Fibroblast of gingiva (primary cell): ENCODE data around the gene CEP19.
A peak's percentile ranks its signal among the peaks of the same experiment; 100 is the strongest.
"Not testable (repeated sequence)": the region's sequence is repeated elsewhere in the genome, so short reads cannot be mapped to it uniquely, and the experiment has no call there.

ENCODE experiments used
- DNase-seq: peaks from one replicate; pipeline ENCODE4 v3.0.0-alpha.2; 2011; ENCODE audit warnings: low read depth

Gene CEP19

GRCh38 chr3:196711838-196712513 is at the start of gene CEP19, which contains the start of gene PIGX:
Gene CEP19, minus strand, starts transcription at chr3:196712250. Its CDS starts 3,593 bp downstream, at chr3:196708657.
Gene PIGX, plus strand, starts transcription at chr3:196712377.
- peak; percentile 80 for DNase-seq

GRCh38 chr3:196757876-196758739 is 46.1 kb upstream of the CEP19 start:
- peak; percentile 42 for DNase-seq

GRCh38 chr3:196756732-196757131 is 44.7 kb upstream of the CEP19 start:
- DNase-seq: no peak

GRCh38 chr3:196754091-196754981 is 42.3 kb upstream of the CEP19 start:
- peak; percentile 45 for DNase-seq

GRCh38 chr3:196753201-196753600 is 41.2 kb upstream of the CEP19 start:
- no peak for DNase-seq

GRCh38 chr3:196749125-196749524 is 37.1 kb upstream of the CEP19 start:
- no peak for DNase-seq

- DNase-seq: not testable (repeated sequence)
Measured at GRCh38 chr3:196743569-196743968, 31.5 kb upstream of the CEP19 start.

GRCh38 chr3:196741249-196741889 is 29.3 kb upstream of the CEP19 start:
- DNase-seq: no peak

GRCh38 chr3:196740481-196741248 is 28.6 kb upstream of the CEP19 start:
- DNase-seq: peak; percentile 67

GRCh38 chr3:196739671-196740480 is 27.8 kb upstream of the CEP19 start, which contains the start of gene PAK2:
Gene PAK2, plus strand, starts transcription at chr3:196739857. Its CDS starts 42,790 bp downstream, at chr3:196782647.
- peak; percentile 90 for DNase-seq

GRCh38 chr3:196737655-196738054 is 25.6 kb upstream of the CEP19 start:
- no peak for DNase-seq

- DNase-seq: peak; percentile 26
Measured at GRCh38 chr3:196736670-196737374, 24.8 kb upstream of the CEP19 start.

GRCh38 chr3:196735751-196736150 is 23.7 kb upstream of the CEP19 start:
- peak; percentile 54 for DNase-seq

- DNase-seq: peak; percentile 21
Measured at GRCh38 chr3:196726788-196727675, 15.0 kb upstream of the CEP19 start.

- DNase-seq: no peak
Measured at GRCh38 chr3:196721097-196721496, 9.0 kb upstream of the CEP19 start.

- DNase-seq: not testable (repeated sequence)
Measured at GRCh38 chr3:196717162-196717561, 5.1 kb upstream of the CEP19 start.

- peak; percentile 62 for DNase-seq
Measured at GRCh38 chr3:196712514-196713413, 714 bp upstream of the CEP19 start.
